ENCODE measurements around the gene PTPN14. TPM values are rescaled to one million over a fixed set of nuclear protein-coding genes. Genes with fewer than 3 reads are reported as not detected.

Gene PTPN14
- total and polyA plus RNA-seq, 2 of the 4 experiments (the other 2 are of a cell fraction) = 21.5 to 31.7 TPM

DNA sequence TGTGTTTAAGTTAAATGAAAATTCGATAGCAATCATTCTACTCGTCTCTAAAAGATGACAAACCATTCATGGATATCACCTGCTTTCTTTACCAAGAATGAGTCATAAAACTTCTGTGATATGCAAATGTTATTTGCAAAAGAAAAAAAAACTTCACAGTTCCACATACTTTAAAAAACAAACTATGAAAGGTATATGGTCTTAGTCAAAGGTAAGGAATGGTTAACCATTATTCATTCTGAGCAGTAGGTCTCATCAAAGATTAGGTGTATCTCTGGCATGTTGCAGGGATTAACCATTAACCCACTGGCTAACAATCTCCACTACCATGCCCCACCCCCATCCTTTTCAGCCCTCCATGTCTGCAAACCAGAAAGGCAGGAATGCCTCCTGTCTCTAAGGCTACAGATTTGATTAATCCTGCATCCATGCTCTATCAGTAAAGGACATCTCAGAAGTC lies 44.4 kb downstream of the PTPN14 start:
- POLR2A ChIA-PET (ENCODE audit: unreplicated experiment) = no interaction called here
- intact Hi-C loops (cut with micrococcal nuclease) (no loop called here), in situ Hi-C loops (cut with MboI; ENCODE audit: low sequenced_read_pairs) (no loop called here), dilution Hi-C loops (cut with HindIII; ENCODE audit: low sequenced_read_pairs, unreplicated experiment) (no loop called here)
- Histone ChIP-seq H4K5ac (ENCODE audit: low read depth, low read length) (no peak overlapping the region), H3K4me1 (ENCODE audit: control insufficient read depth, insufficient read depth, low read length) (0 out of 2 replicates have a peak, but pooled peaks cover 7% of the 10 kb centered on the region), H2BK120ac (ENCODE audit: low read depth, low read length) (no peak overlapping the region), H3K27me3 (ENCODE audit: control insufficient read depth, insufficient read depth, low read length) (no peaks in the 10 kb centered on the region), H3K4me2 (ENCODE audit: low read depth, low read length) (no peak overlapping the region), H3K36me3 (ENCODE audit: control insufficient read depth, insufficient read depth, low read length) (peaks cover 12% of the 10 kb centered on the region), H2AK5ac (ENCODE audit: low read depth, low read length) (no peak overlapping the region), H2BK15ac (ENCODE audit: low read depth, low read length) (no peak overlapping the region), H2AK9ac (replicated peaks; ENCODE audit: low read depth, low read length, poor library complexity) (no peak overlapping the region), H2BK20ac (ENCODE audit: low read depth, low read length) (no peak overlapping the region), H3K79me1 (ENCODE audit: low read depth in 1 of 2, low read length in 2 of 2) (peaks cover 44 to 84% of the 10 kb centered on the region in 2 experiments), H3K9me1 (ENCODE audit: insufficient read depth, low read length) (peaks cover 6% of the 10 kb centered on the region), H3K27ac (ENCODE audit: insufficient read depth, low read length) (no peak overlapping the region), H4K20me1 (ENCODE audit: insufficient read depth, low read length) (peaks cover 74% of the 10 kb centered on the region), H3K23ac (ENCODE audit: low read depth, low read length) (no peak overlapping the region), H3K4me3 (ENCODE audit: insufficient read depth, low read depth, low read length) (no peak overlapping the region), H4K8ac (ENCODE audit: low read depth in 2 of 2, low read length in 2 of 2) (no peak overlapping the region), H4K91ac (ENCODE audit: insufficient read depth, low read depth, low read length) (no peak overlapping the region), H2BK5ac (ENCODE audit: low read depth, low read length, poor library complexity, severe bottlenecking) (no peak overlapping the region), H3K9ac (ENCODE audit: low read depth, low read length) (no peak overlapping the region), H3K14ac (replicated peaks; ENCODE audit: low read depth, low read length) (no peak overlapping the region), H3K56ac (ENCODE audit: extremely low read depth, insufficient read depth, low read length) (no peak overlapping the region), H3K18ac (ENCODE audit: low read depth, low read length) (no peak overlapping the region), H3K4ac (ENCODE audit: low read depth, low read length) (no peak overlapping the region), H3K9me3 (ENCODE audit: control insufficient read depth, insufficient read depth, low read length) (no peaks in the 10 kb centered on the region), H2AFZ (replicated peaks; ENCODE audit: low read length, poor library complexity) (no peak overlapping the region)
- CTCF ChIA-PET = no interaction called here
- DNase-seq (no peak), ATAC-seq (ENCODE audit: low read depth) (no peak)
- TF ChIP-seq, protein P1, sequence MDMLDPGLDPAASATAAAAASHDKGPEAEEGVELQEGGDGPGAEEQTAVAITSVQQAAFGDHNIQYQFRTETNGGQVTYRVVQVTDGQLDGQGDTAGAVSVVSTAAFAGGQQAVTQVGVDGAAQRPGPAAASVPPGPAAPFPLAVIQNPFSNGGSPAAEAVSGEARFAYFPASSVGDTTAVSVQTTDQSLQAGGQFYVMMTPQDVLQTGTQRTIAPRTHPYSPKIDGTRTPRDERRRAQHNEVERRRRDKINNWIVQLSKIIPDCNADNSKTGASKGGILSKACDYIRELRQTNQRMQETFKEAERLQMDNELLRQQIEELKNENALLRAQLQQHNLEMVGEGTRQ (IDR thresholded peaks at IDR 0.05; ENCODE audit: low read depth, low read length) = no peak
- TF ChIP-seq, protein P2, sequence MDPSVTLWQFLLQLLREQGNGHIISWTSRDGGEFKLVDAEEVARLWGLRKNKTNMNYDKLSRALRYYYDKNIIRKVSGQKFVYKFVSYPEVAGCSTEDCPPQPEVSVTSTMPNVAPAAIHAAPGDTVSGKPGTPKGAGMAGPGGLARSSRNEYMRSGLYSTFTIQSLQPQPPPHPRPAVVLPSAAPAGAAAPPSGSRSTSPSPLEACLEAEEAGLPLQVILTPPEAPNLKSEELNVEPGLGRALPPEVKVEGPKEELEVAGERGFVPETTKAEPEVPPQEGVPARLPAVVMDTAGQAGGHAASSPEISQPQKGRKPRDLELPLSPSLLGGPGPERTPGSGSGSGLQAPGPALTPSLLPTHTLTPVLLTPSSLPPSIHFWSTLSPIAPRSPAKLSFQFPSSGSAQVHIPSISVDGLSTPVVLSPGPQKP (IDR thresholded peaks at IDR 0.05; ENCODE audit: borderline replicate concordance, low read depth, low read length) = no peak
- TF ChIP-seq MAZ (IDR thresholded peaks at IDR 0.05; ENCODE audit: borderline replicate concordance, low read depth, low read length) (no peak), BHLHE40 (IDR thresholded peaks at IDR 0.05; ENCODE audit: low read depth, low read length) (no peak), FOS (IDR thresholded peaks at IDR 0.05; ENCODE audit: low read depth, low read length) (0 out of 2 replicates have a peak, but pooled peaks have one; percentile 5)
- BruUV-seq (replicated peaks) = no TSS peak
- no CpG with 5 or more reads among the region's 2 CpGs for WGBS, 2 experiments (ENCODE audit: extremely low coverage in 2 of 2, insufficient read length in 1 of 2)

Data from IMR-90 (cell line).